Osteoblast (primary cell): ENCODE measurements around the gene SYT17. TPM values are rescaled to one million over a fixed set of nuclear protein-coding genes. Genes with fewer than 3 reads are reported as not detected.

Experiments
- DNase-seq: peaks from one replicate; pipeline ENCODE4 v3.0.0; 2011; ENCODE audit warnings: low spot score, mixed read lengths; ENCODE audit not compliant: insufficient read length; ENCODE audit errors: missing footprints
- H2AFZ ChIP-seq: 2 replicates; pipeline ENCODE4 v1.6.0; 2011; ENCODE audit warnings: mild to moderate bottlenecking, low read length
- H3K27ac ChIP-seq: 2 replicates; pipeline ENCODE4 v1.5.1; 2011; ENCODE audit warnings: mild to moderate bottlenecking, low read depth, low read length, moderate library complexity
- H3K27me3 ChIP-seq: 2 replicates; pipeline ENCODE4 v1.6.0; 2012; ENCODE audit warnings: mild to moderate bottlenecking, control low read depth, inconsistent platforms, low read length, moderate library complexity; ENCODE audit not compliant: insufficient read depth
- H3K36me3 ChIP-seq: 2 replicates; pipeline ENCODE4 v1.5.1; 2011; ENCODE audit warnings: mild to moderate bottlenecking, low read length, control low read depth, moderate library complexity; ENCODE audit not compliant: insufficient read depth
- H3K4me1 ChIP-seq: 2 replicates; pipeline ENCODE4 v1.5.1; 2011; ENCODE audit warnings: mild to moderate bottlenecking, low read length, control low read depth, moderate library complexity; ENCODE audit not compliant: insufficient read depth
- H3K4me2 ChIP-seq: 2 replicates; pipeline ENCODE4 v1.6.0; 2011; ENCODE audit warnings: mild to moderate bottlenecking, low read length; ENCODE audit not compliant: insufficient read depth
- H3K4me3 ChIP-seq: fragments of 200-600 bp; sonication (generic); 3 replicates; pipeline ENCODE4 v1.5.1; 2012; ENCODE audit warnings: mild to moderate bottlenecking, low read length, inconsistent platforms; ENCODE audit not compliant: insufficient read depth
- H3K79me2 ChIP-seq: 2 replicates; pipeline ENCODE4 v1.6.0; 2012; ENCODE audit warnings: mild to moderate bottlenecking, low read length, control low read depth, inconsistent platforms; ENCODE audit not compliant: insufficient read depth
- H3K9me3 ChIP-seq: 2 replicates; pipeline ENCODE4 v1.5.1; 2011; ENCODE audit warnings: low read depth, low read length, control low read depth
- H4K20me1 ChIP-seq: 2 replicates; pipeline ENCODE4 v1.6.0; 2012; ENCODE audit warnings: mild to moderate bottlenecking, low read length, control low read depth; ENCODE audit not compliant: insufficient read depth
- total RNA-seq: library from RNA; depleted of rRNA; stranded (reverse); fragments of >200 nt; gene quantifications from 2 replicates; pipeline ENCODE4 v1.2.3, GENCODE V29; 2012
- TF ChIP-seq, protein P1 (sequence below): IDR thresholded peaks from 2 replicates; pipeline ENCODE4 v1.5.1; 2011; ENCODE audit warnings: mild to moderate bottlenecking, low read depth, low read length, moderate library complexity; ENCODE audit errors: extremely low read depth

SYT17 gene
- total RNA-seq, 1 donor: under 0.01 TPM

GRCh38 chr16:19168371-19169081, 486 bp downstream of the SYT17 start:
- TF ChIP-seq, protein P1, sequence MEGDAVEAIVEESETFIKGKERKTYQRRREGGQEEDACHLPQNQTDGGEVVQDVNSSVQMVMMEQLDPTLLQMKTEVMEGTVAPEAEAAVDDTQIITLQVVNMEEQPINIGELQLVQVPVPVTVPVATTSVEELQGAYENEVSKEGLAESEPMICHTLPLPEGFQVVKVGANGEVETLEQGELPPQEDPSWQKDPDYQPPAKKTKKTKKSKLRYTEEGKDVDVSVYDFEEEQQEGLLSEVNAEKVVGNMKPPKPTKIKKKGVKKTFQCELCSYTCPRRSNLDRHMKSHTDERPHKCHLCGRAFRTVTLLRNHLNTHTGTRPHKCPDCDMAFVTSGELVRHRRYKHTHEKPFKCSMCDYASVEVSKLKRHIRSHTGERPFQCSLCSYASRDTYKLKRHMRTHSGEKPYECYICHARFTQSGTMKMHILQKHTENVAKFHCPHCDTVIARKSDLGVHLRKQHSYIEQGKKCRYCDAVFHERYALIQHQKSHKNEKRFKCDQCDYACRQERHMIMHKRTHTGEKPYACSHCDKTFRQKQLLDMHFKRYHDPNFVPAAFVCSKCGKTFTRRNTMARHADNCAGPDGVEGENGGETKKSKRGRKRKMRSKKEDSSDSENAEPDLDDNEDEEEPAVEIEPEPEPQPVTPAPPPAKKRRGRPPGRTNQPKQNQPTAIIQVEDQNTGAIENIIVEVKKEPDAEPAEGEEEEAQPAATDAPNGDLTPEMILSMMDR: no peak
- no peaks in the 10 kb centered on the region for H3K79me2 ChIP-seq
- H3K4me3 ChIP-seq: no peak overlapping the region
- no peaks in the 10 kb centered on the region for H3K9me3 ChIP-seq
- no peaks in the 10 kb centered on the region for H3K36me3 ChIP-seq
- H3K27ac ChIP-seq: no peak overlapping the region
- no peak for DNase-seq
- H3K4me1 ChIP-seq: no peaks in the 10 kb centered on the region
- no peak overlapping the region for H2AFZ ChIP-seq
- H4K20me1 ChIP-seq: no peaks in the 10 kb centered on the region
- peaks cover 35% of the 10 kb centered on the region for H3K27me3 ChIP-seq
- no peak overlapping the region for H3K4me2 ChIP-seq

DNA sequence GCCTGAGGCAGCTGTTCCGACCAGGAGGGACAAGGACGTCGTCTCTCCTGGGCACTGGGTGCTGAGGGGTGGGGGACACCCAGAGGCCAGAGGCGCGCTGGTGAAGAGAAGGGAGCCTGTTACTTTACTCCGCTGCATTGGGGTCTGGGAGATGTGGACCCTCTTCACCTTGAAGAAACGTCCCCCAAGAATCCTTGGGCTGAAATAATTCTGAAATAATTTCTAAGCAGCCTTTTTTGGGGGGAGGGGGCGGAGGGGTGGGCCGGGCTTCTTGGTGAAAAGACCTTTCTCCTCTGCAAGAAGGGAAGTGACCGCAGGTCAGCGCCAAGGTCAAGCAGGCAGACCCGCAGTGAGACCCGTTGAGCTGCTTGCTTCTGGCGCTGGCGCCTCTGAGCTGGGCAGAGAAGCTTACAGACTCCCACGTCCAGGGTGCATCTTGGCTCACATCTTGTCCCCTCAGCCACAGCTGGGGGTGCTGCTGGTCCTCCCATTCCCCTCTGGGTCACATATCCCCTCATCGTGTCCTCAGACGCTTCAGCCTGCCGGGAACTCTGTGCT, 1.1 kb downstream of the SYT17 start:
- no peak overlapping the region for H3K4me3 ChIP-seq
- TF ChIP-seq, protein P1: no peak
- no peaks in the 10 kb centered on the region for H3K4me1 ChIP-seq
- H3K27me3 ChIP-seq: peaks cover 35% of the 10 kb centered on the region
- no peak overlapping the region for H3K4me2 ChIP-seq
- no peak overlapping the region for H3K27ac ChIP-seq
- H3K79me2 ChIP-seq: no peaks in the 10 kb centered on the region
- no peaks in the 10 kb centered on the region for H4K20me1 ChIP-seq
- H2AFZ ChIP-seq: no peak overlapping the region
- no peaks in the 10 kb centered on the region for H3K36me3 ChIP-seq
- no peaks in the 10 kb centered on the region for H3K9me3 ChIP-seq
- DNase-seq: peak; percentile 86

- Histone ChIP-seq H4K20me1 (no peaks in the 10 kb centered on the region), H3K4me3 (no peak overlapping the region), H3K27me3 (peaks cover 35% of the 10 kb centered on the region), H3K9me3 (no peaks in the 10 kb centered on the region), H3K79me2 (no peaks in the 10 kb centered on the region), H3K27ac (no peak overlapping the region), H3K4me2 (no peak overlapping the region), H3K36me3 (no peaks in the 10 kb centered on the region), H2AFZ (no peak overlapping the region), H3K4me1 (no peaks in the 10 kb centered on the region)
- TF ChIP-seq, protein P1: no peak
- DNase-seq: no peak
Observed at GRCh38 chr16:19170043-19170655, 2.1 kb downstream of the SYT17 start.

DNA sequence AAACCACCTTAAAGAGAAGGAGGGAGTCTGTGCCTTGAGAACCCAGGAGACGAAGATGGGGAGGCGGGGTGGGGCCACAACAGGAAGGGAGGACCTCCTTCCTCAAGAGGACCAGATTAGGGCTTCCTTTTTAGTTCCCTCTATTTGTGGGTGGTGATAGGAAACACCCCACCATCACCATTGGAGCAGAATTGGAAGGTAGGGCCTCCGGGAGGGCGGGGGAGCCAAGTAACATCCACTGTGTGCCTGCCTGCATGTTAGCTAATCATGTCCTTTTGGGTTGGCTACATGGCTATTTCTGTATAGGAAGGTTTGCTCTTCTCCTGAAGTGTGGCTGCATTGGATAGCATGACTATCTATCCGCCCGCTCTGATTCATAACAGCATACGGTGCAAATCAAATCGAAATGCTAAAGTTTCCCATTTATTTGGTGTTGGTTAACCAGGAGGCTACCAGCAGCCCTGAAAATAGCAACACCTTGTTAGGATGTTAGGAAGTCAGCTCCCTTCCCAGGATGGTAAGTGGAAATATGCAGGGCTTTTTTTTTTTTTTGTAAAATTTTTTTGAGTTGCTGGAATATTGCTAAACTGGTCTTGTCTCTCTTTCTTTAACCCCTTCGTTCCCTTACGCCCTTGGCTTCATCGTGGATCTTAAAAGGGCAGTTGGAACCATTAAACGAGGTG, 4.2 kb downstream of the SYT17 start:
- Histone ChIP-seq H4K20me1 (no peaks in the 10 kb centered on the region), H3K4me3 (no peak overlapping the region), H3K4me2 (no peak overlapping the region), H3K27ac (no peak overlapping the region), H3K36me3 (no peaks in the 10 kb centered on the region), H3K9me3 (no peaks in the 10 kb centered on the region), H2AFZ (no peak overlapping the region), H3K4me1 (no peaks in the 10 kb centered on the region), H3K27me3 (peaks cover 40% of the 10 kb centered on the region), H3K79me2 (no peaks in the 10 kb centered on the region)
- DNase-seq: no peak
- TF ChIP-seq, protein P1: no peak
